GM21515 (cell line): ENCODE measurements around the gene HSD3B2.

Source experiments
- ATAC-seq: cut with Tn5 transposase; IDR thresholded peaks from one replicate; pipeline ENCODE4 v1.9.1; 2021; ENCODE audit not compliant: unreplicated experiment

HSD3B2 gene

DNA sequence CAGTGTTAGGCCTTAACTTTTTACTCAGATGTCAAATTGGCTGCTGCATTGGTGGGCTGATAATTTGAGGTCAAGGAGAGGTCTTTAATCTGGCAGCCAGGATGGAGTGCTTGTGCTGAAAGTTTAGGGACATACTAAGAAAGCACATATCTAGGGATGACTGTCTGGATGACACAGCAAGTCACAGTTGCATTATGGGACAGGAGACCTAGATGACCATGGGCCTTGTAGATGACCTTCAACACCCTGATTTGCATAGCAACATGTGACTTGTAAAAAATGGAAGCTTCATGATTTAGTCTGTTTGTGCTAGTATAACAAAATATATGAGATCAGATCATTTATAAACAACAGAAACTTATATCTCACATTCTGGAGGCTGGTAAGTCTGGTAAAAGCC lies 18.0 kb upstream of the HSD3B2 start:
- ATAC-seq, result no peak

DNA sequence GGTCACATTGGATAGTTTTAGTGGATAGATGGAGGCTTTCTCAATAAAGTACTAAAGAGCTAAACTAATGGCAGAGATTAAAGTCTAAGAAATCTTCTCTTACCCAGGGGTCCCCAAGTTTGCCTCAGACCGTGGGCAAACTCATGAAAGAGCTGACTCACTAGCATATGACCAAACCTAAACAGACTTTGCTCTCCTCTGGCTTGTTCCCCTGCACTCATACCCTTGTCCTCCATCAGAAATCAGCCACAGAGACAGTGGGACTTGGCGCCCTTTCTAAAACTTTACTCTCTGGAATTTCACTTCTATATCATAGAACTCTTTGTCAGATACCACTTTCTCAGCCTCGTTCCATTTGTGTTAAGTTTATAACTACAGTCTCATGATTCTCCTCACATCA lies 17.0 kb upstream of the HSD3B2 start:
- ATAC-seq, result no peak

DNA sequence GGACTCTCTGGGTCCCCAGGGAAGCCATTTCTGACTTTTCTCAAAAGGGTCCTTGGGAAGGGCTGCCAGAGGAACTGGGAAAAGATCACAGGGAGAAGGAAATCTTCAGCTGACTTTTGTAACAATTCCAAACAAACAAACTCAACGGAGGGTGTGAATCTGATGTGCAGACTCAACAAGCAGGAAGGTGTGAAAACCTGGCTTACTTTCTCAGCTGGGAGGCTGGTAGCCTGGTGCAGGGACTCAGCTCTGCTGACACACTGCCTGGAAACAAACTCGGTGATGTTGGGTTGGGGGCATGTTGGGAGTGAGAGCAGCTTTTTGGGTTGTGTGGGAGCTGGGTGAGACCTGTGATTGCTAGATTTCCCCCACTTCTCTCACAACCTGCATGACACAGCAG lies 10.2 kb upstream of the HSD3B2 start:
- ATAC-seq, result no peak

DNA sequence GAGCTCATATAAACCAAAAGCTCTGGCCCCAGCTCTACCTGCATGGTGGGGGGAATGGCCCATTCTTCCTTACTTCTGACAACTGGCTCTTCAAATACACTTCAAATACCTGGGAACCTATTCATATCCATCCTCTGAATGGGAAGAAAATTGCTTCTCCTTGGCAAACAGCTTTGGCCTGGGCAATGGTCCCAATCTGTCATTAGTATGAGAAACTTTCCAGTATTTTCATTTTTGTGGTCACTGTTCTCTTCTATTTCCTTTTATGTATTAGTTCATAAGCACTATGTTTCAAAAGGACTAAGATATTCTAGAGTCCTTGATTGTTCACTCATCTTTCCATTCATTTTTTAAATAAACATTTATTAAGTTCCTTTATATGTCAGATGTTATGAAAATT lies 5.2 kb upstream of the HSD3B2 start:
- no peak for ATAC-seq

DNA sequence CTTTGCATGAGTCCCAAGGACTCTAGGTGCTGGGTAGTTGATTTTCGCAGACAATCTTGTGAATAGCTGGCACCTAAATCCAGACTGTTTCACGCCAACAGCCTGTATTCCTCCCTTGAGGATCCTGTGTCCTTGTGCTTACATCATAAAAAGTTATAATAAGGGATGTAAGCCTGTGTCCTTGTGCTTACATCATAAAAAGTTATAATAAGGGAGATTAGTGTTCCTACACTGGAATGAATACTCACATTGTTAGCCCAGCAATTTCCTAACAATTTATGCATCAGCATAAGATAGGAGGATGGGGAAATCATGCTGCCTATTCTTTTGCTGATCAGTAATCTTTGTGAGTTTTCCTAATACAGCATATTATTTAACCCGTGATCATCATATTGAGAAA lies 4.0 kb upstream of the HSD3B2 start:
- ATAC-seq, result no peak

DNA sequence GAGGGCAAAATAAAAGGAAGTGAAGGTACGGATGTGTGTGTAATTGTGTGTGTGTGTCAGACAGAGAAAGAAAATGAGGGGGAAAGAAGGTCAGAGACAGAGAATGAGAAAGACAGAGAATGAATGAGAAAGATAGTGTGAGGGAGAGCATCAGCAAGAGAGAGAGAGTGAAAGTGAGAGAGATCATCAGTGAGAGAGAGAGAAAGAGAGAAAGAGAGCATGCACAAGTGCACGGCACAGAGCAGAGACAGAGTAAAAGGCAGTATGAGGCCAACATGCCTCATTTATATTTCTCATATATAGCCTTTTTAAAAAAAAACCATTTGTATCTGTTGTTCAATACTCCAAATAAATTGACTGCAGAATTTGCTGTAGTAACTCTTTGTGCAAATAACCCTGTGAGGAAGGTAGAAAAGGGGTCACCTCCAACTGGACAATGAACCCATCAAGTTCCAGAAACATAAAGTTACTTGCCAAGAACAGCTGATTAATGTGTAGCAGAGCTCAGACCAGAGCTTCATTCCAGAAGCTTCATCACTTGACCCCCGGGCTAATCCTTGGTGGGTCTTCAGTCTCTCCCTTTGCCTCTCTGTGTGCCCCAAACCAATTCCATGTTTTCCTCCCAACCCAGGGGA lies 1.2 kb downstream of the HSD3B2 start:
- no peak for ATAC-seq

DNA sequence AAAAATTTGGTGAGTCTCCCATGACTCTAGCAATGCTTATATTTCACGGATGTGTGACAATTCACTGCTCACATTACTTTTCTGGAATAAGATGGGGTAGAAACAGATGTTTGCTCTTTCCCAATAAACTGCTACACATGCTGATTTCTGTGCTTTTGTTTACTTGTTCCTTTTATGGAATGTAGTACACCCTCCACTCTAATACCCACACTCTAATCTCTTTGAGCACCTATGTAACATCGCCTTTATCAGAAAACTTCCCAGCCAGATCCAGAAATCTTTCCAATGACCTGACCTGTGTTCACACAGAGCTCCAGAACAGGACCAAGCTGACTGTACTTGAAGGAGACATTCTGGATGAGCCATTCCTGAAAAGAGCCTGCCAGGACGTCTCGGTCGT lies 4.2 kb downstream of the HSD3B2 start:
- no peak for ATAC-seq

DNA sequence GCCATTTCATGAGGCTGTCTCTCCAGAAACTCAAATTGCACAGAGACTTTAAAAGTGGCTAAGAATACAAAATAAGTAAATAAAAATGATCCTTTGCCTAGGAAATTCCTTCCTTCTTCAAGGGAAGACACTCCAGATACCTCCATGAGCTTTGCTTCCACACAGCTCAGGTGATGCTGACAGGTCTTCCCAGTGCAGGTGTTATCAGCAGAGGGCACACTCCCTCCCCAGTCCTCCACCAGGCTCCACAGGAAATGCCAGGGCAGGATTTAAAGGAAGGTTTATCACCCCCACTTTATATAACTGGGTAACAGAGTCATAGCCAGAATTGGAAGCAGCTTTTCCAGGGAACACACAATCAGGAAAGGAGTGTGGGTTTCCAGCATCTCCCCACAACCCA lies 5.7 kb downstream of the HSD3B2 start:
- ATAC-seq, result no peak

DNA sequence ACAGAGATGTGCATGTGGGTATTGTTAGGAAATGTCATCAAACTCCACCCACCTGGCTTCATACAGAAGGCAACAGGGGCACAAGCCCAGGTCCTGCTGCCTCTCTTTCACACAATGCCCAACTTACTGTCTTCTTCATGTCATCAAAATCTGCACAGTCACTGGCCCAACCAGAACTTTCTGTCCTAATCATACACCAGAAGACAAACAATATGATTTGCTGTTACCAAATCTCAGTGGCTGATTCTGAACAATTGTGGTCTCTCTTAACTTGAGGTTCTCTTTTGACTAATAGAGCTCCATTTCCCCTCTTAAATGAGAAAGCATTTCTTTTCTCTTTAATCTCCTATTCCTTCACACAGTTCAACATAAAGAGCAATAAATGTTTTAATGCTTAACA lies 7.7 kb downstream of the HSD3B2 start:
- ATAC-seq, result no peak

DNA sequence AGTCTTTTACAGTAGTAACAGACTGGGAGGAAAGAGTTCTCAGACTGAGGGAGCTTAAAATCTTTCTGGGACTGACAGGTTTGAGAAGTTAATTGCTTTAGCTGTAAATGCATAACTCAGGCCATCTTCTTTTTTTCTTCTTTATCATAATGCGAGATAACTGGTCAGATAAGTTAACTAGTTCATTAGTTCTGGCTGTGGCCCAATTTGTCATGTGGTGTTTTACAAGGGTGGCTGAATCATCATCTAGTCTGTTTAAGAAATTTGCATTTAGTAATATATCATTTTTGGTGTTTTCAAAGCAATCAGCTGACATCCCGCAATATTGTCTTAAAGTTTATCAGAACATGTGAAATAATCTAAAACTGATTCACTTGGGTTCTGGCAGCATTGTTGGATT lies 14.0 kb downstream of the HSD3B2 start:
- no peak for ATAC-seq

DNA sequence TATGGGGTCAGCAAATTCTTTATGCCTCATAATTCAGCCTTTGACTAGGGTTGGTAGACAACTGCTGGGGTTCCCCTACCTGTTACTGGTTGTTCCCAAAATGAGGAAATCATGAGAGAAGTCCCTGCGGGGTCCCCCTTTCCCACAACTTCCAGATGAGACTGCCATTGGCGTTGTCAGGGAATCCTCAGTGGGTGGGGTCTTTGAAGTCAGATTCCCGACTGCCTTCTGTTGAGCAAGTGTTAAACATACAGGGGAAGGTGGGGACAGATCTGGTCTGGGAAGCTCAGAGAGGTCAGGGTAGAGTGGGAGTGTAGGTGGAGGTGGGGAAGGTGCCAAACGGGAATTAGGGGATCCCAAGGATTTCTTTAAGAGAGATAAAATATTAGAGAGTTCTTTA lies 14.7 kb downstream of the HSD3B2 start:
- ATAC-seq, result no peak

DNA sequence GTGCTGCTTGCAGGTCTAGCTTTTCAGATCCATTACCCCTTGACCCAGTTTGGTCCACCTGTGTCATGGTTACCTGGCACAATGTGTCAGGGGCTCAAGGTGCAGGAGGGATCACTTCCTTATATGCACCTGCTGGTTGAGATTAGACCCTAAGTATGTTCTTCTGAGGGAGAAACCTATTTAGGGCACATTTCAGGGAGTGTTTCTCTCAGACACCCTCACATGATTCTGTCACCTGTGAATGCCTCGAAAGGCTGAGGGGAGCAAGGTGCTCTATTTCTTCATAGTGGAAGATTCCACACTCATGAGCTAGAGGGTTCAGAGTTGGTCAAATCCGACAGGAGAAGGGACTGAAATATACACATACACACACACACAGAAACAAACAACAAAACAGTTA lies 15.5 kb downstream of the HSD3B2 start:
- no peak for ATAC-seq

DNA sequence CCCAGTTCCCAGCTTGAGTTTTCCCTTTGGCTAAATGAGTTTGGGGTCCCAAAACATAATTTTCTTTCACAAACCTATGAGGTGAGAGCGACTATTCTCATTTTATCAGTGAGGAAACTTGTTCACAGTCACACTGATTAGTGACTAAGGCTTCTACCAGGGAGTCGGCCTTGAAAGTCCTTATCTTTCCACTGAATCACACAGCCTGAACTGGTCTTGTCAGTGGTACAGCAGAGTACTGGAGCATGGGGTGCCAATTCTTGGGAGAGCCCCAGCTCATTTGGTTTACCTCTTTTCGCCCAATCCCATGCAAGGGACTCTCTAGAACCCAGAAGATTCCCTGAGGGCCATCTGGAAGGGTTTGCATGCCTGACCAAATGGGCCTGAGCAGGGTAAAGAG lies 16.9 kb downstream of the HSD3B2 start:
- no peak for ATAC-seq

DNA sequence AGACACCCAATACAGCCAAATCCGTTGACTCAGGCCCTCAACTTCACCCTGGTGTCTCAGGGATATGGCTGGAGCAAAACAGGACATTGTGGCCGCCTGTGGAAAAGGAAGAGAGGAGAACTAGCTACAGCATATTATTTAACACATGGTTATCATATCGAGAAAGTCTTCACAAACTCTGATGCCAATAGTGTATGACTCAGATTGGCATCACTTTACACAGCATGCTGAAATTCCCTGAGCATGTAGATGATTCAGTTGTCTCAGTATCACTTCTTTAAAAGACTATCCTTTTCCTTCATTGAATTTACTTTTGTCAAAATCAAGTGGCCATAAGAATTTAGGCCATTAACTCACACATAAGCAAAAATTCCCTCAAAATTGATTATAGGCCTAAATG lies 20.1 kb downstream of the HSD3B2 start:
- no peak for ATAC-seq

DNA sequence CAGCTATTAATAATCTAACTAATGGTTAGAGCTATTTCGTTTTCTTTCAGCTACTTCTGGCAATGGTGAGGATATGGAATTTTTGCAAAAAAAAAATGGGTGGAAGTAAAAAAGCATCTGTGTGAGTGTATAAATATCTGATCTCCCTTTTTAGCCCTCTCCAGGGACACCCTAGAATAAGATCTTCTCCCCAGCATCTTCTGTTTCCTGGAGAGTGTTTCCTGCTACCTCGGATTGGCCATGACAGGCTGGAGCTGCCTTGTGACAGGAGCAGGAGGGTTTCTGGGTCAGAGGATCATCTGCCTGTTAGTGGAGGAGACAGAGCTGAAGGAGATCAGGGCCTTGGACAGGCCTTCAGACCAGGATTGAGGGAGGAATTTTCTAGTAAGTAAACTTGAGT lies 23.8 kb downstream of the HSD3B2 start:
- no peak for ATAC-seq

DNA sequence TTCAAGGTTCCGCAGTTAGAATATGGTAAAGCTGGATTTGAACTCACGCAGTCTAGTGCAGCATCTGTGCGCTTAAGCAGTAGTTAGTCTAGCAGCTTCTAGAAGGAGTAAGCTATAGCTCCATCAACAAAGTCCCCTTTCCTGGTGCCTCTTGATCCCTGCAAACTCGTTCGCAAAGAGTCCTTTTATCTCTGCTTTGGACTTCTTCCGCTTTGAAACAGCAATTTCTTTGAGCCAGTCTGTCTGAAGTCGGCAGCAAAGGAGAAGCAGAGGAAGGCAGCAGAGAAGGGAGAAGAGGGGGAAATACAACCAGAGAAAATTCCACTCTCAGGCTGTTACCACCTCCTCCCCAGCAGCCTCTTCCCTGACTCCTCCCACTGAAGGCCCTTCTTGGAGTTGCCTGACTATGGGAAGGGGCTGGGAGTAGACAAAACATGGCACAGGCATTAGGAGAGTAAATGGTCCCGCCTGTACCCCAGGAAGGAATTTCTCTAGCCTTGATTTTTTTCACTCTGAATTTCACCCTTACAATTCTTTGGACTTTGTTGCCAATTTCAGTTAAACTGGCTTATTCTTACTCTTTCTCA lies 25.9 kb downstream of the HSD3B2 start:
- no peak for ATAC-seq

DNA sequence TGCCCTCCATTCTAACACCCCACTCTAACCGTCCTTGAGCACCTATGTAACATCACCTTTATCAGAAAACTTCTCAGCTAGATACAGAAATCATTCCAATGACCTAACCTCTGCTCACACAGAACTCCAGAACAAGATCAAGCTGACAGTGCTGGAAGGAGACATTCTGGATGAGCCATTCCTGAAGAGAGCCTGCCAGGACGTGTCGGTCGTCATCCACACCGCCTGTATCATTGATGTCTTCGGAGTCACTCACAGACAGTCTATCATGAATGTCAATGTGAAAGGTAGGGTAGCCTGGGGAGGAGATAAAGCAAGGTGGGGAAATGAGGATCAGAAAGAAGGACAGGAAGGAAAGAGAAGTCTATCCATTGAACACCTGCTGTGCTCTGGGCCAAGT lies 27.8 kb downstream of the HSD3B2 start:
- ATAC-seq, result no peak

DNA sequence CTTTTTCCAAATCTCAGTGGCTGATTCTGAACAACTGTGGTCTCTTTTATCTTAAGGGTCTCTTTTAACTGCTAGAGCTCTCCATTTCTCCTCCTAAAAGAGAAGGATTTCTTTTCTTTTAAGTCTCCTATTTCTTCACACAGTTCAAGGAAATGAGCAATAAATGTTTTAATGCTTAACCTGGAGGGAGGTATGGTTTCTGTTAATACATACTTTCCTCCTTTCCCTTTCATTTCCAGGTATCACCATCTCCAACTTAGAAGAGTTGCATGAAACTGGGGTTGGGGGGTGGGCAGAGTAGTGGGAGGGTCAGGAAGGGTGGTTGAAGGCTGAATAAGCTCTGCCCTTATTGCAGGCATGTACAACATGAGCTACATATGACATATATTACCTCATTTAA lies 31.4 kb downstream of the HSD3B2 start:
- ATAC-seq, result no peak

DNA sequence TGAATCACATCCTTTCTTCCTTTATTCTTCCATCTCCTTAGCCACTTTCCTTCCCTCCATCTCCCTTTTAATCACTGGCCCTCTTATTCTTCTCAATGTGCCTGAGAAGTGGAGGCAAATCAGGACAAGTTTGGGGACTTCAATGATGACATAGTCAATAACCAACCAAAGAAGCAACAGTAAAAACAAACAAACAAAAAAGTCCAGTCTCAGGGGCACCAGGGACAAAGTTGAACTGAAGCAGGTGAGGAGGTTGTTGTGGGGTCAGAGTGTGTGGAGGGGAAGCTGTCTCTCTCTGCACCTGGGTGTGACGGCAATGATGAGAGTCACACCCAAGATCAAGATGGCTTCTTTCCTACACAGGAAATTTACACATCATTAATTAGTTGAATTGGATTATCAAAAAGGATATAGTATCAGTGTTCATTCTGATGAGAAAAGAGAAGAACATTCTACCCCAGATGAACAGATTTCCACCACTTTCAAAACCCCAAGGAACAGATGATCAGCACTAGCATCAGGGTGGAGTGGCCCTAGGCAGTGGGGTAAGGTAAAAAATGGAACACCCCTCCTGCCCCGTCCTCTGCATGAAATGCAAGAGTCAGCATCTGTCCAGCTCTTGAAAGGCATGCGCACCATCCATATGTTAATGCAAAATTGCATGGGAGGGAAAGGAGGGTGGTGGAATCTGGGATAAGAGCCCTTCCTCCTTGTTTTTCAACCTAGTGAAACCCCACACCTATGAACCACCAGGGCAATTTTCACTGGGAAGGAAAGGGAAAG lies 32.6 kb downstream of the HSD3B2 start:
- ATAC-seq, result no peak

DNA sequence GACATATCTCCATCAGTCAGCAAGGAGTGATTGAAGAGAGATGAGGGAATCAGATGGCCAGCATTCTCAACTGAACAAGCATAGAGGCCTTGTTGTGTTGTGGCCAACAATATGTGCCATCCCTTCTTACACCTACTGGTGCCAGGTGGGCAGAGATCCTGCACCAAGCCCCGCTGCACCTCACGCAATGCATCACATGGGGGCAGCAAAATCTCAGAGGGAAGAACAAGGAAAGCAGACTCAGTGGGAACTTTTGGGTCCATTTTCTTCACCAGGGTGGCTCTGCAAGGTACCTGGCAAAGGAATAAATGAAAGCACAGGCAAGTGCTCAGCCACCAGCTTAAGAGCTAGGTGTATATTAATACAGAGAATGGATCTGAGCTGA lies 33.2 kb downstream of the HSD3B2 start:
- ATAC-seq, result no peak

DNA sequence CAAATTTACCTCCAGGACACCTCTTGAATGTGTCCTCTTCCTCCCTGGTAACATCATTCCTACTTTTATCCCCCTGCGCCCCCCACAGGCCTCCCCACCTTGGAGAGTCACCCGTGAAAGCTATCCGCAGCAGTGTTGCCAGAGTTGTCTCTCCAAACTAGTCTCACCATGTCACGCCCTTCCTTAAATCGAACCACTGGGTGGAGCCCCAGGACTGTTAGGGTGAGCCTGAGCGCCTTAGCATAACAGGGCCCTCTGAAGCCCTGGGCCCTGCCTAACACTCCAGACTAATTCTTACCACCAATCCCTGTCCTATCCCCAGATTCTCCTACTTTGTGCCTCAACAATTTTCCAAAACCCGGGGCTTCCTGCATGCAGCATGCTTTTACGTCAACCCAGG lies 35.0 kb downstream of the HSD3B2 start:
- no peak for ATAC-seq

DNA sequence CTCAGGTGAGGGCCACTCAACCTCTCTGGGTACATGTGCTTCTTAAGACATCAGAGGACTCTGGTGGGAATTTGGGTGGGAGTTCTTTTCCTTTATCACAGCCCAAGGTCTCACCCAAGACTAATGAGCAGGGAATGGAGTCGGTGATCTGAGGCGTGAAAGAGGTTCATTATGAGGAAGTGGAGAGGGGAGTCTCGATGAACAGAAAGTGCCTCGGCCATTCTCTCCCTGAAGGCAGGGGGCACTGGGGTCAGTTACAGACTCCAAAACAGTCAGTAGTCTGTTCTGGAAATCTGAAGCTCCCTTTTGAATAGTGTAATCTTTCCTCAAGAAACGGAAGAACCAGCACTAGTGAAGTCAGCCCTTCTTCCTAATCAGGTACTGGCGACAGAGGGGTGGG lies 36.2 kb downstream of the HSD3B2 start:
- ATAC-seq, result no peak

DNA sequence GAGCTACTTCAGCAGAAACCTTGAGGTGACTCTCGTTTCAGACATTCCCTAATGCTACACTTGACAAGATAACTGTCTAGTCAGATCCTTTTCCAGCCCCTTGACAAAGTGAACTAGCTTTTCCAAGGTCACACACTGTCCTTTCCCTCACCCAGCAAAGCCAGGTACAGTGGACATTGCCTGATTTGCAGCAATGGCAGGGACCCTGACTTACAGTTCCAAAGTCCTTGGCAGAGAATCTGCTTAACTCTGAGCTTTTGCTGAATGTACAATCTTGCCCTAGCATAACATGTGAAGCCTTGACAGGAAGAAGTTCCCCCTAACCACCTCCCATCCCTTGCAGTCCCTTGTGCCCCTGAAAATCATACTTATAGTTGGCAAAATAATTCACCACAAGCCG lies 37.1 kb downstream of the HSD3B2 start:
- ATAC-seq, result no peak
